Activated CD4-positive, alpha-beta T cell treated with anti-CD3 and anti-CD28 coated beads, Interleukin-2, Interleukin-4, amounts not matched to agents 100 ng/mL and 50 ng/mL, durations not matched to agents 16 hours and 8 hours (primary cell): ENCODE results near the gene ZNF860.
"Not testable (repeated sequence)": the region's sequence is repeated elsewhere in the genome, so short reads cannot be mapped to it uniquely, and the experiment has no call there.

Source experiments
- DNase-seq: peaks from one replicate; pipeline ENCODE4 v3.0.0-alpha.2; 2020; ENCODE audit warnings: low spot score

Gene ZNF860

GRCh38 chr3:31962801-31963205 is 18.7 kb upstream of the ZNF860 start:
- peak; percentile 11 for DNase-seq

- DNase-seq = no peak
These were observed 14.5 kb upstream of the ZNF860 start for GRCh38 chr3:31966978-31967591.

DNA sequence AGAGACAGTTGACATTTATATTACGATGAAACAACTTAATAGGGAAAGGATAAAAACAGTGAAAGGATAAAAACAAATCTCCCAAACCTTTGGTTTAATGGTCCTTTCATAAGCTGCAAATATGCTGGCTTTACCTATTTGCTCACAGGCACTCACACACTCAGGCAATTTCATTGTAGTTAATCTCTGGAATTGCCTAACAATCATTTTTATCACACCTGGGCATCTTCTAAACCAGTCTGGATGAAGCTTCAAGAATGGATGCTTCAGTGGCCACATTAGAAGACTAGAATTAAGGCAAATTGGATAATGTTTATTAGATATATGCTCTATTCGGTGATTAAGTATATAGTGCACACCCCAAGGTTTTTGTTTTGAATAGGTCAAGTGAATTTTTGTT is 14.0 kb upstream of the ZNF860 start:
- no peak for DNase-seq

DNA sequence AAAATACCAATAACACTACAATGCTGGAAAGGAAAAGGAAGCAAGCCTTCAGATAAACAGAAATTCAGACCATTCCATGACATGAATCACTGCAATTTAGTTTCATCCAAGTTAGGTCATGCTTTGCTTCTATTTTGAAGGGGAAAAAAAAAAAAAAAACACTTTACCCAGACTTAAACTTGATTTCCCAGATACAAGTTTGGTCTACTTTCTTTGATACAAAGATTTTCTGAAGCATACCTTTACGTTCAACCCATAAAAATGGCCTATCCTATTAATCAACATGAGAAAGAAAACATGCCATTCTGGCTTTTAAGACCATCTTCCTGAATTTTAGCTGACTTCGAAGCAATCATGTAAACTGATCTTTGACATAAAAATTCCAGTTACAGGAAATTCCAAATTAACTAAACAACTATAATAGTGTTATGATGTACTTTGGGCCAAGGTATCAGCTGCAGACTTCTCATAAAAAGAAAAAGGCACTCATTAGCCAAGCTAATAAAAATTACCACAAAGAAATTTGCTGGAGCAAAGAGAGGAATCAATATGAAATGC is 13.1 kb upstream of the ZNF860 start:
- DNase-seq = no peak

DNA sequence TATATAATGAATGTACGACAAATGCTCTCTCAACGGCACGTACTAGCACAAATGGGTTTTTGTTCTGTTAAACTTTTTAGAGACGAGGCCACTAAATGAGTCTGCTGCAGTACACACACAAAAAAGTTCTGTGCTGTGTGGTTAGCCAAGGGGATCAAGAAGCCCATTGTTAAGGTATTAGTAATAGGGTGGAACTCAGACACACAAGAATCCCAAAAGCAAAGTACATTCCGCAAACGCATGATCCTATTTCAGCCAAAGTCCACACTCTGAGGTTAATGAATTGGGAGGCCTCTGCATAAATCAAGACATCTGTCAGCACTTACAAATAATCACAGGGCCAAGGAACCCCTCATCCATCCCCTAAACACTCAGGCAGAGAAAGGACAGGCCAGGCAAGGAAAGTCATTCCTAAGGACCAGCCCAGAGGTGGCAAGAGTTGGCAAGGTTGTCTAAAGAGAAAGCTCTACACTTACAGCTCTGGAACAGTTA is 12.6 kb upstream of the ZNF860 start:
- DNase-seq = no peak

DNA sequence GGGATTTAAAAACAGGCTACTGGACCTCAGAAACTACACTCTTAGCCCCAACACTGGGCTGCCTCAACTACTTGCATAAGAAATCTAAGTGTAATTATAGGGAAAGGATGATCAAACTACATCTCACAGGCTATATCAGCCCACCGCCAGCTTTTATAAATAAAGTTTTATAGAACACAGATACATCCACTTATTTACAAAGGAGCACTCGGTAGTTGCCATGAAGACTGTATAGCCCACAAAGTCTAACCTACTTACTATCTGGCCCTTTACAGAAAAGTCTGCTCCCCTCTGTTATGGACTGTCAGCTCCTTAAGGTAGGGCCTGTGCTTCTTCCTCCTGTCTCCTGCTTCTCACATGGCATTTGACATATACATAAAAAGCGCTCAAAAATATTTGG is 9.9 kb upstream of the ZNF860 start:
- DNase-seq = no peak

GRCh38 chr3:31973081-31973480 is 8.5 kb upstream of the ZNF860 start:
- DNase-seq = no peak

- no peak for DNase-seq
These were observed 7.7 kb upstream of the ZNF860 start for GRCh38 chr3:31973837-31974236.

DNA sequence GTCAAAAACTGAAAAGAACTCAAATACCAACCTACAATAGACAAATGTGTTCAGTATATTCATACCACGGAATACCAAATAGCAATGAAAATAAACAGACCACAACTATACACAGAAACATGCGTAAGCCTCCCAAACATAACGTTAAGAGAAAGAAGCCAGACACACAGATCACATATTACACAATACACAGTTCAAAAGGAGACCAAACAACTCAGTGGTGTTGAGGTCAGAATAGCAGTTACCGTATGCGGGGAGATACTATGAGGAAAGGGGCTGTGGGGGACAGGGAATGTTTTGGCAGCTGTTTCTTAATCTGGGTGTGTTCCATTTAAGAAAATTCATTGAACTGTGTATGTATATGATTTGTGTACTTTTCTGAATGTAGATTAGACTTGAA is 7.1 kb upstream of the ZNF860 start:
- DNase-seq = no peak

DNA sequence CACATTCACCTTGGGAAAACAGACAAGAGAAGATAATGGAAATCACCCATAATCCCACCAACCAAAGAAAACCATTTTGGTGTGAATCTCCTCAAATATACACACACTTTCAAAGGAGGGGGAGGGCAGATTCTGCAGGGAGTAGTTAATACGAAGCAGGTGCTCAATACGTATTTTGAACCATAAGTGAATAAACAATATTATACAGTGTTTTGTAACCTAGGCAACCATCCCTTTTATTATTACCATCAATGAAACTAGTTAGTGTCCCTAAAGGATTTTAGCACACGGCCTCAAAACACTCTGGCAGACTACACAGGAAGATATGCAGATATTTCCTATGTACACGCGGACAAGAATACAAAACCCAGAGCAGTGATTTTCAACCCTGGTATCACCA is 6.6 kb upstream of the ZNF860 start:
- DNase-seq = no peak

DNA sequence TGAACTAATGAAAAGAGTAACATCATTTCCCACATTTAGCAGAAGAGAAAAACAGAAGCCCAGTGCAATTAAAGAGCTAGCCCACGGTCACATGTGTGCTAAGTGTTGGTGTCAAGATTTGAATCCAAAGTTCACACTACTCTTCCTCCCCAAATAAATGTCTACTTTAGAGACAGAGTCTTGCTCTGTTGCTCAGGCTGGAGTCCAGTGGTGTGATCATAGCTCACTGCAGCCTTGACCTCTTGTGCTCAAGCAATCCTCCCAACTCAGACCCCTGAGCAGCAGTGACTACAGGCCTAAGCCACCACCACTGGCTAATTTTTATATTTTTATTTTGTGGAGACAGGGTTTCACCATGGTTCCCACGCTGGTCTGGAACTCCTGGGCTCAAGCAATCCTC is 5.2 kb upstream of the ZNF860 start:
- DNase-seq = no peak

DNA sequence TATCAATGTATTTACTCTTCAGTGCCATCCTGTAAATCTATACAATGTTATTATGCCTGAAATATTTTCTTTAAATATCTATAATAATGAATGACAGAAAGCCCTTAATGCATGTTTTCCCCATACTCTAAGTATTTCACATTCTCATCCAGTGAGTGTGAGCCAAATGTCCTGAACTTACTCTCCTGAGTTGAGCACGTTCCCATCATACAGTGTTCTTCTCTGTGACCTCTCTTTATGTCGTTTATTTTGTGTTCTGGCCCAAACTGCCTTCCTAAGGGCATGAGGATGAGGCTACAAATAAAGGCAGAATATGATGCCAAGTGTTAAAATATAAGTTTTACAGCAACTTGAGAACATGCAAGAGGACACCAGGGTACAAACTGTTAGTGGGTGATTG is 3.8 kb upstream of the ZNF860 start:
- no peak for DNase-seq

- DNase-seq = no peak
These were observed 3.0 kb upstream of the ZNF860 start for GRCh38 chr3:31978553-31978952.

- DNase-seq = peak; percentile 67
These were observed 2.4 kb upstream of the ZNF860 start for GRCh38 chr3:31979001-31979697.

DNA sequence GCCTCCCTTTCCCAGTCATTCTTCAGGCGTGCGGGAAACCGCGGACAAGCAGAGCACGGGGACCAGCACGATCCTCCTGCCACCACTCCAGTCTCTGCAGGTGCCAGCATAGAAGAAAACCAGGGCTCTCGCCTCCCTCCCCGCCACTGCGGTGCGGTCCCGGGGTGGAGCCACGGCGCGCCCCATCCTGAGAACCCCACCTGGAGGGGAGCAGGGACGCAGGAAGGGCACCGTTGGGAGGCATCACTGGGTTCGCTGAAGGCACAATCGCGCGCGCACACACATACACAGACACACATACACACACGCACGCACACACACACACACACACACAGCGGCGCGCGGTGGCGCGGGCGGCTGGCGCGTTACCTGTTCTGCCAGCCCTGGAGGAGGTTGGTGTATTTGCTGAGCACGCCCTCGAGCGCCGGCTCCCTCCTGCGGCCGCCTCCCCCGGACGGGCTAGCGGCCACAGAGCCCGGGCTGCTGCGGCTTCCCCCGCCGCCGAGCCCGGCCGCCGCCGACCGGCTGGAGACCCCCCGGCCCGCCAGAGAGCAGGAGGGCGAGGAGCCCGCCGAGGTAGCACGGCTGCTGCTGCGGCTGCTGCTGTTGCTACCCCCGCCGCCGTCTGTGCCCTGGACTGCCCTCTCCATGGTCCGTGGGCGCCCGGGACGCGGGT is 882 bp upstream of the ZNF860 start:
- DNase-seq = peak; percentile 43

DNA sequence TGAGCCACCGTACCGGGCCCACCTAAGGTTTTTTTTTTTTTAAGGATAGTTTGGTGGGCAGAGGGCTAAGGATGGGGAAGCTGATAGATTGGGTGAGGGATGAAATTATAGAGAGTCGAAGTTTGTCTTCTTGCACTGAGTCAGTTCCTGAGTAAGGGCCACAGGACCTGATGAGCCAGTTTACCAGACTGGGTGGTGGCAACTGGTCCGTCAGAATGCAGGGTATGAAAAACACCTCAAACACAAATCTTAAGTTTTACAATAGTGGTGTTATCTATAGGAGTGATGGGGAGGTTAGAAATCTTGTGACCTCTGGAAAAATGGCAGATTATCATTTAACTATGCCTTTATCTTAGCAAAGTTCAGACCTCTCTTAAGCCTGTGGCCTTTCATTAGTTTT is 2.8 kb downstream of the ZNF860 start:
- DNase-seq = no peak

GRCh38 chr3:31985831-31986230 is 4.3 kb downstream of the ZNF860 start:
- no peak for DNase-seq

DNA sequence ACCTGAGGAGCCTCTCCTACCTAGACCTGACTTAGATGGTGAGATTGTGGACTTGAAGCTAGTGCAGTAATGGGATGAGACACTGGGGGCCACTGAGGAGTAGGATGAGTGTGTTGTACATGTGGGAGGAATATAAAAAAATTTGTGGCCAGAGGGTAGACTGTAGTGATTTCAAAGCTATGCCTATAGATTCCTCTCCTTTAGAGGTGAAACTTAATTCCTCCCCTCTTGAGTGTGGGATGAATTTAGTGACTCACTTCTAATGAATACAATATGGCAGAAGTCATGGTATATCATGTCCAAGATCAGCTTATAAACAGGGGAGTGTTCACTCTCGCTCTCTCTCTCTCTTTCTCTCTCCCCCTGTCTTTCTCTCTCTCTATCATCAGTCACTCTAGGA is 6.7 kb downstream of the ZNF860 start:
- DNase-seq = no peak

GRCh38 chr3:31992995-31993394 is 11.4 kb downstream of the ZNF860 start:
- DNase-seq = not testable (repeated sequence)

DNA sequence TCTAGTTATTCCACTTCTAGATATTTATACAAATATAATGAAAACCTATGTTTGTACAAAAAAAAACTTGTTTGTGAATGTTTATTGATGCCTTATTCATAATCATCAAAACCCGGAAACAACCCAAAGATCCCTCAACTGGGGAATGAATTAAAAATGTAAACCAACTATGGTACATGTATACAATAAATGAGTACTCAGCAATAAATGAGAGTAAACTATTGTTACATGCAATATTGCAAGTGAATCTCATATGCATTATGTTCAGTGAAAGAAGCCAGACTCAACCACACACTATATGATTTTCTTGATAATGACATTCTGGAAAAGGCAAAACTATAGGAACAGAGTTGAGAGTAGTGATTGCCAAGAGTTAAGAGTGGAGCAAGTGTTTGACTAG is 12.3 kb downstream of the ZNF860 start:
- no peak for DNase-seq

- DNase-seq = not testable (repeated sequence)
These were observed 13.5 kb downstream of the ZNF860 start for GRCh38 chr3:31995026-31995425.

- DNase-seq = peak; percentile 31
These were observed 14.6 kb downstream of the ZNF860 start for GRCh38 chr3:31996195-31996594.

- no peak for DNase-seq
These were observed 15.9 kb downstream of the ZNF860 start for GRCh38 chr3:31997500-31997899.
